Aorta (tissue), 5 donors: ENCODE measurements around the gene VPS26A. TPM values are rescaled to one million over a fixed set of nuclear protein-coding genes. Genes with fewer than 3 reads are reported as not detected.

Source experiments
- ATAC-seq: fragments of 200-7000 bp; cut with Tn5 transposase; one replicate; pipeline ENCODE4 v1.9.1; 2022; ENCODE audit warnings: moderate library complexity; ENCODE audit not compliant: low FRiP score
- DNase-seq, 2 donors: peaks; one replicate each; pipeline ENCODE4 v3.0.0-alpha.2; 2020
- H3K27ac ChIP-seq, 2 donors: one replicate each; pipeline ENCODE4 v1.5.1; 2013; ENCODE audit warnings: low read length in 2 of 2, mild to moderate bottlenecking in 2 of 2, moderate library complexity in 2 of 2, control low read depth in 1 of 2, inconsistent platforms in 1 of 2, low read depth in 1 of 2
- H3K27me3 ChIP-seq, 2 donors: one replicate each; pipeline ENCODE4 v1.6.1; 2013; ENCODE audit warnings: control low read depth in 1 of 2, low read length in 1 of 2, mild to moderate bottlenecking in 1 of 2, moderate library complexity in 1 of 2; ENCODE audit not compliant: insufficient read depth in 2 of 2, control insufficient read depth in 1 of 2
- H3K36me3 ChIP-seq, 2 donors: one replicate each; pipeline ENCODE4 v1.6.1; 2013; ENCODE audit warnings: control low read depth in 1 of 2, low read length in 1 of 2, mild to moderate bottlenecking in 1 of 2; ENCODE audit not compliant: insufficient read depth in 2 of 2, control insufficient read depth in 1 of 2
- H3K4me1 ChIP-seq, 2 donors: one replicate each; pipeline ENCODE4 v1.6.1; 2013; ENCODE audit warnings: low read length in 2 of 2, control low read depth in 1 of 2, mild to moderate bottlenecking in 1 of 2, moderate library complexity in 1 of 2; ENCODE audit not compliant: insufficient read depth in 2 of 2, control insufficient read depth in 1 of 2
- H3K4me3 ChIP-seq, 2 donors: one replicate each; pipeline ENCODE4 v1.5.1; 2013; ENCODE audit warnings: low read length in 2 of 2, control low read depth in 1 of 2, mild to moderate bottlenecking in 1 of 2
- H3K9me3 ChIP-seq: one replicate; pipeline ENCODE4 v1.6.1; 2013; ENCODE audit warnings: mild to moderate bottlenecking, low read length; ENCODE audit not compliant: control insufficient read depth
- WGBS, 2 donors: extraction: QIAGEN DNeasy Blood & Tissue Kit; methylation state at CpG; one replicate each; pipeline ENCODE4 v1.1.7; 2013; 5-methylcytosine and 5-hydroxymethylcytosine counted together
- intact Hi-C, 2 donors: fragments of 100-400 bp; cut with DNase I; formaldehyde crosslinking; loops; one replicate each; pipeline versions ENCODE4 v1.14.2 to v1.15.0; 2022
- polyA plus RNA-seq, 2 donors: library from polyadenylated mRNA; stranded (reverse); fragments of 200-250 nt; gene quantifications; one replicate each; pipeline ENCODE4 v1.2.3, GENCODE V29; 2013
- total RNA-seq, 2 donors: library from RNA; stranded (reverse); fragmentation: NEBNext Ultra II Directional; extraction: Animal tissue kit (Norgen Biotek cat#: 25700); gene quantifications; one replicate each; pipeline ENCODE4 v1.2.1, GENCODE V29; 2021
- donor health status: healthy with polysubstance abuse.
- donor health status: Bipolar disorder and iron deficiency.
- donor health status: DM: no; HTN: no; CAD: no.
- donor health status: DM: no; HTN: no; CAD: no.
- donor health status: DM: yes; HTN: yes; CAD: no.

The VPS26A gene
- total and polyA plus RNA-seq, 4 donors, result 31.9 to 49.2 (median 44.9) TPM

DNA sequence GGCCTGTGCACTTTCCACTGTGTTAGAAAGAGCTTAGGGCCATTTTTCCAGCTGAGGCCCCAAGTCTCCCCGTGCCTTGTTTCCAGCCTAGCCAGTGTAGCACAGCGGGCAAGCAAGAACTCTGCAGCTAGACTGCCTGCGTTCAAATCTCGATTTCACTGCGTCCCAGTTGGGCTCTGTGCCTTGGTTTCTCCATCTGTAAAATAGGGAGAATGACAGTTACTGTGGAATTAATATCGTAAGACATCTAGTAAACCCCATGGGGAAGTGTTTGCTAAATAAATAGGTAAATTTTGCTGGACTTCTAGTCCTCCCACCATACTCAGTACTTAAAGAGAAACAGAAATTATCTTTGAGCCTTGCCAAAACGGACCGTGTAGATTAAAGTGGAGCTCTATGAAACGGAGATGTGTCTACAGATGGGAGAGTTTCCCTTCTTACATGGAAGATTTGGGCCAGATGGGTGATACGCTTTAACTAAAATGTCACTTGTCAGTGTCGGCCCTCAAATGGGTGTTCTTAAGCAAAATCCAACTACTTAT lies 92.7 kb downstream of the VPS26A start:
- Histone ChIP-seq H3K4me1 (no peaks in the 10 kb centered on the region), H3K9me3 (peaks cover 1% of the 10 kb centered on the region), H3K27ac (no peak overlapping the region), H3K36me3 (no peaks in the 10 kb centered on the region), H3K4me3 (no peak overlapping the region), H3K27me3 (no peaks in the 10 kb centered on the region)
- intact Hi-C loops, result no loop called here
- no peak for ATAC-seq
- 81 to 83% methylated on average over 11 of the region's 11 CpGs for whole genome bisulfite sequencing, 2 donors
- no peak for DNase-seq

DNA sequence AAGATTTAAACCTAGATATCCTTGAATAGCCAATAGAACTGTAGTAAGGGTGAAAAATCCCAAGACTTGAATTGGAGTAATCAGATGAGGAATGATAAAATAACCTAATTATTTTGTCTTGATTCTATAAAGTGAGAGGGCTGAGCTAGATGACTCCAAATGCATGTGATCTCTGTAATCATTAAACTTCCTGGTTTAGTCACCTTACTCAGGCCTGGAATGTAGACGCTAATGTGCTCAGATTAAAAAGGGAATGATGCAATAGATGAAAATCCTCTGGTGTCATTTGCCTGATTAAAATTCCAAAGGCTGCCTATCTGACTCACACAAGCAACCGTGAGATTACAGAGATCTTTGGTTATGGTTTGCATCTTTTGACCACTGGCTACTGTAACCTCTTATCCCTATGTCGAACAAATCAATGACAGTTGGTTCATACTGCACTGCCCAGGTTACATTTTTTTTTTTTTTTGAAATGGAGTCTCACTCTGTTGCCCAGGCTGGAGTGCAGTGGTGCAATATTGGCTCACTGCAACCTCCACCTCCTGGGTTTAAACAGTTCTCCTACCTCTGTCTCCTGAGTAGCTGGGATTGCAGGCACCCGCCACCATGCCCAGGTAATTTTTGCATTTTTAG lies 93.3 kb downstream of the VPS26A start:
- no peaks in the 10 kb centered on the region for H3K36me3 ChIP-seq
- ATAC-seq (no peak), DNase-seq (no peak)
- no peak overlapping the region for H3K27ac ChIP-seq
- H3K9me3 ChIP-seq, result peaks cover 1% of the 10 kb centered on the region
- H3K4me1 ChIP-seq, result no peaks in the 10 kb centered on the region
- no peak overlapping the region for H3K4me3 ChIP-seq
- 78 to 84% methylated on average over 4 of the region's 4 CpGs for WGBS, 2 donors
- H3K27me3 ChIP-seq, result no peaks in the 10 kb centered on the region
- intact Hi-C loops, result no loop called here

DNA sequence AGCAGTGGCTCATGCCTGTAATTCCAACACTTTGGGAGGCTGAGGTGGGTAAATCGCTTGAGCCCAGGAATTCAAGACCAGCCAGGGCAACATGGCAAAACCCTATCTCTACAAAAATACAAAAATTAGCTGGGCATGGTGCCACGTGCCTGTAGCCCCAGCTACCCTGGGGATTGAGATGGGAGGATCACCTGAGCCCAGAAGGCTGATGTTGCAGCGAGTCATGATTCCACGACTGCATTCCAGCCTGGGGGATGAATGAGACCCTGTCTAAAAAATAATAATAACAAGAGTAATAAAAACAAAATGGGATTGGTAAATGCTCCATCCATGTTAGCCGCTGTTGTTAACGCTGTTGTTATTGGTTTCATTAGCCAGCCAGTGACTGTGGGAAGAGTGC lies 94.9 kb downstream of the VPS26A start:
- no peak for ATAC-seq
- intact Hi-C loops, result no loop called here

DNA sequence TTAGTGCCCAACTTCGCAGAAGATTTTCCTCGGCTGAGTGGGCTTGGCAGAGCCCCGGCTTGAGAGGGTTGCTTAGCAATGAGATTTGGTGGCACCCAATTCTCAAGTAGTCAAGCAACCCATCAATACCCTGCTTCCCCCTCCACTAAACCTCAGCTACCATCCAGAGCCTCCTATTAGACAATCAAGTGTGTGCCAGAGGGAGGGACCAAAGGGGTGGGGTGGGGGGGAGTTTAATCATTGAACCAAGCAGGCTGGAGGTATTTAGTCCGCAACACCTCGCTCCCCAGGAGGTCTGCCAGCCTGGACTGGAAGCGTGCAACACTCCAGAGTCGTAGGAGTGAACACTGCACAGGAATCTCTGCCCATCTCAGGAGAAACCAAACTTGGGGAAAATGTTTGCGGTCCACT lies 96.1 kb downstream of the VPS26A start, which contains the start of gene HKDC1:
TSS of gene HKDC1 (plus strand) at position 292 of the 411 bp plus-strand sequence. CDS start at position 396, 104 bp downstream.
- WGBS, 2 donors, result 57 to 58% methylated on average over 8 of the region's 8 CpGs
- no peak for DNase-seq

More for the DNA sequence above, 94.9 kb downstream of the VPS26A start:
- Histone ChIP-seq H3K4me3 (no peak overlapping the region), H3K9me3 (peaks cover 1% of the 10 kb centered on the region), H3K27me3 (no peaks in the 10 kb centered on the region), H3K36me3 (no peaks in the 10 kb centered on the region), H3K4me1 (no peaks in the 10 kb centered on the region), H3K27ac (no peak overlapping the region)
- DNase-seq, result no peak
- 72 to 79% methylated on average over 6 of the region's 6 CpGs for WGBS, 2 donors

DNA sequence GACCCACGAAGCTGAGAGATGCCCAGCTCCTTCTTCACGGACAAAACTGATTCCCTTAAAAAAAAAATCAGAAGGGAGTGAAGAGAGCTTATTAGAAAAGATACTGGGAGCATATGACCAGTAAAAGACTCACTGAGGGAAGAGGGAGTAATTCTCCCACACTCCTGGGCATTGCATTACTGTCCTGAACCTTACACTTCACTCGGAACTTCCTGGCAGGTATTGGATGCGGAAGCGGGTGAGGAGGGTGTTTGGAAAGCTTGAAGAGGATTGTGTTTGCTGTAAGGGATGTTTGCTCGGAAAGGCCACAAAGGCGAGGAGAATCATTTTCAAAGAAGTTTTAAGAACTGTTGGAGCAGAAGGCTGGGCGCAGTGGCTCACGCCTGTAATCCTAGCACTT lies 96.5 kb downstream of the VPS26A start:
- ATAC-seq, result no peak
- 83 to 85% methylated on average over 9 of the region's 9 CpGs for WGBS, 2 donors
- intact Hi-C loops, result no loop called here

More for the DNA sequence above, 96.1 kb downstream of the VPS26A start, which contains the start of gene HKDC1:
- Histone ChIP-seq H3K36me3 (no peaks in the 10 kb centered on the region), H3K27me3 (no peaks in the 10 kb centered on the region), H3K27ac (no peak within 1 kb of the TSS), H3K4me3 (no peak within 1 kb of the TSS), H3K9me3 (no peaks in the 10 kb centered on the region), H3K4me1 (no peaks in the 10 kb centered on the region)
- intact Hi-C loops, result no loop called here
- no peak for ATAC-seq

More for the DNA sequence above, 96.5 kb downstream of the VPS26A start:
- no peak for DNase-seq
- no peak overlapping the region for H3K4me3 ChIP-seq
- no peak overlapping the region for H3K27ac ChIP-seq
- no peaks in the 10 kb centered on the region for H3K36me3 ChIP-seq
- H3K9me3 ChIP-seq, result no peaks in the 10 kb centered on the region
- no peaks in the 10 kb centered on the region for H3K27me3 ChIP-seq
- H3K4me1 ChIP-seq, result no peaks in the 10 kb centered on the region

Other genes with a start within 250 kb of the VPS26A start
- 10 to 100 TPM; 32.0 to 36.5 TPM for gene DDX50, start 222.9 kb upstream of the VPS26A start, total RNA-seq
- gene DDX50, start 222.9 kb upstream of the VPS26A start, polyA plus RNA-seq, result 10 to 100 TPM; 34.0 to 39.8 TPM
- gene DDX21, start 168.0 kb upstream of the VPS26A start, total RNA-seq, result 10 to 100 TPM; 34.9 to 52.4 TPM
- gene DDX21, start 168.0 kb upstream of the VPS26A start, polyA plus RNA-seq, result 10 to 100 TPM; 13.7 to 22.0 TPM
- 10 to 100 TPM; 27.4 to 28.4 TPM for gene KIFBP, start 135.4 kb upstream of the VPS26A start, total RNA-seq
- 10 to 100 TPM; 19.0 to 23.3 TPM for gene KIFBP, start 135.4 kb upstream of the VPS26A start, polyA plus RNA-seq
- gene SRGN, start 36.1 kb upstream of the VPS26A start, total RNA-seq, result 100 to 1,000 TPM; 168 to 230 TPM
- gene SRGN, start 36.1 kb upstream of the VPS26A start, polyA plus RNA-seq, result 100 to 1,000 TPM; 121 to 176 TPM
- 10 to 100 TPM; 21.4 to 28.2 TPM for gene SUPV3L1, start 56.1 kb downstream of the VPS26A start, total RNA-seq
- 10 to 100 TPM; 15.8 to 76.3 TPM for gene SUPV3L1, start 56.1 kb downstream of the VPS26A start, polyA plus RNA-seq
- gene HKDC1, start 96.2 kb downstream of the VPS26A start, total RNA-seq, result not detected
- 1 to 10 TPM in 1 of 2 donors, not detected in 1; 3.1 TPM for gene HKDC1, start 96.2 kb downstream of the VPS26A start, polyA plus RNA-seq
- 100 to 1,000 TPM; 117 to 133 TPM for gene HK1, start 154.3 kb downstream of the VPS26A start, total RNA-seq
- gene HK1, start 154.3 kb downstream of the VPS26A start, polyA plus RNA-seq, result 10 to 100 TPM; 41.7 to 67.6 TPM